CD14-positive monocyte (primary cell): ENCODE measurements around the gene KCNIP2. TPM values are rescaled to one million over a fixed set of nuclear protein-coding genes. Genes with fewer than 3 reads are reported as not detected.

Experiments used
- DNase-seq, 3 donors: peaks; one replicate each; pipeline ENCODE4 v3.0.0-alpha.2; 2011 to 2022
- H2AFZ ChIP-seq: 2 replicates; pipeline ENCODE4 v1.6.0; 2012; ENCODE audit warnings: mild to moderate bottlenecking, low read depth, low read length, inconsistent platforms; ENCODE audit not compliant: insufficient read depth, poor library complexity, severe bottlenecking
- H3K27ac ChIP-seq, 2 donors: 1 replicate in 1 of 2; 2 replicates in 1 of 2; pipeline ENCODE4 v1.5.1; 2012 to 2013; ENCODE audit warnings: low read length in 2 of 2, control low read depth in 1 of 2, inconsistent platforms in 1 of 2, low read depth in 1 of 2, mild to moderate bottlenecking in 1 of 2
- H3K27me3 ChIP-seq, 2 donors: one replicate each; pipeline versions ENCODE4 v1.6.0 to v1.6.1; 2011 to 2013; ENCODE audit warnings: low read length in 2 of 2; ENCODE audit not compliant: control insufficient read depth in 2 of 2, insufficient read depth in 2 of 2
- H3K36me3 ChIP-seq, 2 donors: replicated peaks in 1 of 2; 1 replicate in 1 of 2; 2 replicates in 1 of 2; pipeline versions ENCODE4 v1.5.1 to v1.6.1; 2012 to 2013; ENCODE audit warnings: low read length in 2 of 2, control low read depth in 1 of 2, inconsistent platforms in 1 of 2, mild to moderate bottlenecking in 1 of 2; ENCODE audit not compliant: insufficient read depth in 2 of 2, control insufficient read depth in 1 of 2
- H3K4me1 ChIP-seq, 2 donors: 1 replicate in 1 of 2; 2 replicates in 1 of 2; pipeline versions ENCODE4 v1.5.1 to v1.6.1; 2012 to 2013; ENCODE audit warnings: low read length in 2 of 2, control low read depth in 1 of 2, inconsistent platforms in 1 of 2, mild to moderate bottlenecking in 1 of 2, moderate library complexity in 1 of 2; ENCODE audit not compliant: insufficient read depth in 2 of 2, control insufficient read depth in 1 of 2
- H3K4me2 ChIP-seq: replicated peaks from 2 replicates; pipeline ENCODE3; 2012; ENCODE audit warnings: low read length, moderate library complexity, mild to moderate bottlenecking; ENCODE audit not compliant: poor library complexity, severe bottlenecking; ENCODE audit errors: extremely low read depth
- H3K4me3 ChIP-seq, 3 experiments: fragments of 200-600 bp in 1 of 3; sonication (generic) in 1 of 3; replicated peaks in 1 of 3; 1 replicate in 2 of 3; 2 replicates in 1 of 3; pipeline ENCODE4 v1.5.1; 2011 to 2013; ENCODE audit warnings: low read length in 3 of 3, mild to moderate bottlenecking in 3 of 3, control low read depth in 2 of 3, low read depth in 2 of 3, inconsistent platforms in 1 of 3, moderate library complexity in 1 of 3
- H3K79me2 ChIP-seq: 2 replicates; pipeline ENCODE4 v1.6.0; 2012; ENCODE audit warnings: mild to moderate bottlenecking, control low read depth, inconsistent platforms, low read length, moderate library complexity; ENCODE audit not compliant: insufficient read depth
- H3K9ac ChIP-seq: 2 replicates; pipeline ENCODE4 v1.6.0; 2017; ENCODE audit warnings: low read length, mild to moderate bottlenecking; ENCODE audit not compliant: insufficient read depth, poor library complexity, severe bottlenecking
- H3K9me3 ChIP-seq, 2 donors: replicated peaks in 1 of 2; 1 replicate in 1 of 2; 2 replicates in 1 of 2; pipeline versions ENCODE4 v1.5.1 to v1.6.1; 2012 to 2013; ENCODE audit warnings: low read length in 2 of 2, control low read depth in 1 of 2; ENCODE audit not compliant: control insufficient read depth in 1 of 2, insufficient read depth in 1 of 2
- H4K20me1 ChIP-seq: 2 replicates; pipeline ENCODE4 v1.6.0; 2012; ENCODE audit warnings: mild to moderate bottlenecking, low read length, control low read depth, moderate library complexity; ENCODE audit not compliant: insufficient read depth
- H3K27ac Mint-ChIP-seq, 7 donors: one replicate each; pipeline ENCODE4 v1.8.0; 2020; ENCODE audit warnings: mild to moderate bottlenecking in 7 of 7, mixed read lengths in 7 of 7, moderate library complexity in 6 of 7, inconsistent platforms in 2 of 7
- H3K27me3 Mint-ChIP-seq, 3 donors: one replicate each; pipeline ENCODE4 v1.8.0; 2021 to 2022; ENCODE audit warnings: low read depth in 3 of 3, mild to moderate bottlenecking in 3 of 3, mixed read lengths in 3 of 3, moderate library complexity in 3 of 3, inconsistent platforms in 1 of 3
- H3K36me3 Mint-ChIP-seq, 2 donors: one replicate each; pipeline ENCODE4 v1.8.0; 2020; ENCODE audit warnings: mixed read lengths in 2 of 2, inconsistent platforms in 1 of 2, mild to moderate bottlenecking in 1 of 2
- H3K4me1 Mint-ChIP-seq: one replicate; pipeline ENCODE4 v1.8.0; 2020; ENCODE audit warnings: mild to moderate bottlenecking, mixed read lengths
- H3K4me3 Mint-ChIP-seq, 2 donors: one replicate each; pipeline ENCODE4 v1.8.0; 2020; ENCODE audit warnings: mild to moderate bottlenecking in 2 of 2, mixed read lengths in 2 of 2, moderate library complexity in 1 of 2
- H3K9me3 Mint-ChIP-seq, 7 donors: one replicate each; pipeline ENCODE4 v1.8.0; 2020 to 2022; ENCODE audit warnings: mixed read lengths in 7 of 7, mild to moderate bottlenecking in 6 of 7, moderate library complexity in 6 of 7, inconsistent platforms in 2 of 7
- CTCF ChIP-seq: fragments of 200-600 bp; IDR thresholded peaks from one replicate; pipeline ENCODE4 v1.8.0; 2022; ENCODE audit warnings: antibody characterized with exemption, mild to moderate bottlenecking
- WGBS: methylation state at CpG from one replicate; pipeline ENCODE4 v1.1.5; 2013; ENCODE audit warnings: missing lambda C conversion rate; ENCODE audit not compliant: insufficient coverage; 5-methylcytosine and 5-hydroxymethylcytosine counted together
- intact Hi-C, 2 donors: fragments of 100-400 bp; cut with micrococcal nuclease; formaldehyde crosslinking; loops; one replicate each; pipeline versions ENCODE4 v1.15.0 to v1.15.1; 2023
- polyA plus RNA-seq, 3 donors: library from polyadenylated mRNA; depleted of rRNA in 1 of 3; unstranded in 2 of 3; stranded (reverse) in 1 of 3; fragments of 300-500 nt in 2 of 3; fragments of >200 nt in 1 of 3; fragmentation: Illumina TruSeq in 2 of 3; gene quantifications; 1 replicate in 2 of 3; 2 replicates in 1 of 3; pipeline ENCODE4 v1.2.3, GENCODE V29; 2012 to 2021

The KCNIP2 gene
- polyA plus RNA-seq, 3 donors, result 0.48 to 2.1 TPM; not detected in 1

DNA sequence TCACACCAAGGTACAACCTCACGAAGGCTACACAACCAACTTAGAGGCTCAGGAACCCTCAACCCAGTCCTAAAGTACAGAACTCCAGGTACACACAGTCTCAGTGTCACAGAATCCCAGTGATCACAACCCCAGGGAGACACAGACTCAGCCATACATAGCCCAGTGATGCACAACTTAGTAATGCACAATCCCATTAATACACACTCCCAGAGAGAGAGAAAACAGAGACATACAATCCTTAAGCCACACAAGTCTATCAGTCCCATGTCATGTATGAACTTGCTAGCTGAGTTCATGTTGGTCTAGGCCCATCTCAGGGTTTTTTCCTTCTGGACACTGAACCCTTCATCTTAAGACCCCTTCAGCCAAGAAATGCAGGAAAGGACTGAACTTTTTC lies 4.6 kb downstream of the KCNIP2 start:
- Histone ChIP-seq H3K36me3 (no peaks in the 10 kb centered on the region), H4K20me1 (peaks cover 82% of the 10 kb centered on the region), H3K79me2 (no peaks in the 10 kb centered on the region), H3K27ac (no peak overlapping the region), H3K27me3 (peaks cover 5 to 16% of the 10 kb centered on the region in 2 donors), H3K4me3 (peak overlapping the region in 1 of 3 experiments; percentile 70), H3K4me1 (peaks cover 46 to 58% of the 10 kb centered on the region in 2 donors), H3K9ac (no peak overlapping the region), H2AFZ (no peak overlapping the region), H3K9me3 (no peaks in the 10 kb centered on the region), H3K4me2 (peak overlapping the region; percentile 88)
- intact Hi-C loops, result no loop called here
- 100% methylated on average over 1 of the region's 1 CpG for WGBS
- no peak for TF ChIP-seq CTCF
- Mint-ChIP-seq H3K36me3 (peaks cover 14 to 15% of the 10 kb centered on the region in 2 donors), H3K27me3 (peaks cover 26 to 39% (median 27%) of the 10 kb centered on the region in 3 donors), H3K27ac (no peak overlapping the region), H3K4me3 (peak overlapping the region; percentile 10 to 90), H3K4me1 (peaks cover 58% of the 10 kb centered on the region), H3K9me3 (no peaks in the 10 kb centered on the region)
- DNase-seq, result no peak

GRCh38 chr10:101838416-101838970 lies 5.1 kb downstream of the KCNIP2 start:
- intact Hi-C loops, result no loop called here
- no peak overlapping the region for H3K27ac Mint-ChIP-seq

More at GRCh38 chr10:101838416-101838970, 5.1 kb downstream of the KCNIP2 start:
- no peak overlapping the region for H3K27ac ChIP-seq
- H3K9ac ChIP-seq, result no peak overlapping the region
- Mint-ChIP-seq H3K4me3 (no peak overlapping the region), H3K4me1 (peaks cover 62% of the 10 kb centered on the region), H3K9me3 (no peaks in the 10 kb centered on the region), H3K36me3 (peaks cover 14 to 15% of the 10 kb centered on the region in 2 donors), H3K27me3 (peaks cover 25 to 36% (median 26%) of the 10 kb centered on the region in 3 donors)
- no peak for DNase-seq
- no peaks in the 10 kb centered on the region for H3K79me2 ChIP-seq
- H3K4me2 ChIP-seq, result no peak overlapping the region
- H3K4me3 ChIP-seq, result no peak overlapping the region
- peaks cover 5 to 16% of the 10 kb centered on the region in 2 donors for H3K27me3 ChIP-seq
- peaks cover 48 to 58% of the 10 kb centered on the region in 2 donors for H3K4me1 ChIP-seq
- H4K20me1 ChIP-seq, result peaks cover 83% of the 10 kb centered on the region
- 64% methylated on average over 3 of the region's 6 CpGs for WGBS
- no peaks in the 10 kb centered on the region for H3K36me3 ChIP-seq
- no peak overlapping the region for H2AFZ ChIP-seq
- no peak for TF ChIP-seq CTCF
- H3K9me3 ChIP-seq, result no peaks in the 10 kb centered on the region
